Dermis microvascular lymphatic vessel endothelial cell (primary cell): Measurements from ENCODE around the gene RIMS1. TPM values are rescaled to one million over a fixed set of nuclear protein-coding genes. Genes with fewer than 3 reads are reported as not detected.

Experiments
- DNase-seq, 2 donors: peaks; one replicate each; pipeline versions ENCODE4 v3.0.0 to v3.0.0-alpha.2; 2010; ENCODE audit warnings: low read depth in 2 of 2
- total RNA-seq: library from RNA; depleted of rRNA; stranded (reverse); fragments of >200 nt; gene quantifications from 2 replicates; pipeline ENCODE4 v1.2.1, GENCODE V29; 2014

Gene RIMS1, protein sequence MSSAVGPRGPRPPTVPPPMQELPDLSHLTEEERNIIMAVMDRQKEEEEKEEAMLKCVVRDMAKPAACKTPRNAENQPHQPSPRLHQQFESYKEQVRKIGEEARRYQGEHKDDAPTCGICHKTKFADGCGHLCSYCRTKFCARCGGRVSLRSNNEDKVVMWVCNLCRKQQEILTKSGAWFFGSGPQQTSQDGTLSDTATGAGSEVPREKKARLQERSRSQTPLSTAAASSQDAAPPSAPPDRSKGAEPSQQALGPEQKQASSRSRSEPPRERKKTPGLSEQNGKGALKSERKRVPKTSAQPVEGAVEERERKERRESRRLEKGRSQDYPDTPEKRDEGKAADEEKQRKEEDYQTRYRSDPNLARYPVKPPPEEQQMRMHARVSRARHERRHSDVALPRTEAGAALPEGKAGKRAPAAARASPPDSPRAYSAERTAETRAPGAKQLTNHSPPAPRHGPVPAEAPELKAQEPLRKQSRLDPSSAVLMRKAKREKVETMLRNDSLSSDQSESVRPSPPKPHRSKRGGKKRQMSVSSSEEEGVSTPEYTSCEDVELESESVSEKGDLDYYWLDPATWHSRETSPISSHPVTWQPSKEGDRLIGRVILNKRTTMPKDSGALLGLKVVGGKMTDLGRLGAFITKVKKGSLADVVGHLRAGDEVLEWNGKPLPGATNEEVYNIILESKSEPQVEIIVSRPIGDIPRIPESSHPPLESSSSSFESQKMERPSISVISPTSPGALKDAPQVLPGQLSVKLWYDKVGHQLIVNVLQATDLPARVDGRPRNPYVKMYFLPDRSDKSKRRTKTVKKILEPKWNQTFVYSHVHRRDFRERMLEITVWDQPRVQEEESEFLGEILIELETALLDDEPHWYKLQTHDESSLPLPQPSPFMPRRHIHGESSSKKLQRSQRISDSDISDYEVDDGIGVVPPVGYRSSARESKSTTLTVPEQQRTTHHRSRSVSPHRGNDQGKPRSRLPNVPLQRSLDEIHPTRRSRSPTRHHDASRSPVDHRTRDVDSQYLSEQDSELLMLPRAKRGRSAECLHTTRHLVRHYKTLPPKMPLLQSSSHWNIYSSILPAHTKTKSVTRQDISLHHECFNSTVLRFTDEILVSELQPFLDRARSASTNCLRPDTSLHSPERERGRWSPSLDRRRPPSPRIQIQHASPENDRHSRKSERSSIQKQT (N-terminal part only)
- 21.2 and 34.4 TPM in 2 replicates for total RNA-seq

DNA sequence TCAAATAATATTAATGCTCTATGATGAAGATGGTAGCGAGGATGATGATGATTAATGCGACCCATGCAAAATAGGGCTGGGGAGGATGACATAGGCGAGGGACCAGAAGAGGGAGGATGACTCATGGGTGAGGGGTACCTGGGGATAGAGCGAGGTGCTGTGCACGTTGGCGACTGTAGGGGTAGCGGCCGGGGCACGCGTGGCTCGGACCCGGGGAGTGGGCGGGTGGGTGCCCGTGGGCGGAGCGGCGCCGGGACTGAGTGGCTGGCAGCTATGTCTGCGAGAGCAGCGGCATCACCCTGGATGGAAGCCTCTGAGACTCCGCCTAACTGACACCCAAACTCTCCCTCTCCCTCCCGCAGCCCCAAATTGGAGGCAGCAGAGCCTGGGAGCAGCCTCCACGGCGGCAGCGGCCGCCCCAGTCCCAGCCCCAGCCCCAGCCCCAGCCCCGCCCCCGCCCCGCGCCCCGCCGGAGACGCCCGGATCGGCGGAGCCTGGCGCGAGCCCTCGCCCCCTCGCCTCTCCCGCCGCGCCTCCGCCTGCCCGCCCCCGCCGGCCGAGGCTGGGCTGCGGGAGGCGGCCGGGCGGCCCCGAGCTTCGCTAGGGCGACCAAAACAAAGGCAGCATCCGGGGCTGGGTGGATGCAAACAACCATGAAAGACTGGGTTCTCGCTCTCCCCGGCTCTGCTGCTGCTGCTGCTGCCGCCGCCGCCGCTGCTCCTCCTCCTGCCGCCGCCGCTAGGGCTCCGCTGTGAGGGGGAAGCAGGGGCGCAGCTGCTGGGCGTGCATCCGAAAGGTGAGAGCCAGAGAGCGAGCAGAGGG is at the start of gene RIMS1:
Gene RIMS1 (plus strand): TSS at position 367 of the 822 bp plus-strand sequence. CDS start 474 bp downstream, outside the sequence.
- DNase-seq, result no peak

- DNase-seq, result no peak
These were observed 35.1 kb upstream of the RIMS1 start for GRCh38 chr6:71851214-71851613.

DNA sequence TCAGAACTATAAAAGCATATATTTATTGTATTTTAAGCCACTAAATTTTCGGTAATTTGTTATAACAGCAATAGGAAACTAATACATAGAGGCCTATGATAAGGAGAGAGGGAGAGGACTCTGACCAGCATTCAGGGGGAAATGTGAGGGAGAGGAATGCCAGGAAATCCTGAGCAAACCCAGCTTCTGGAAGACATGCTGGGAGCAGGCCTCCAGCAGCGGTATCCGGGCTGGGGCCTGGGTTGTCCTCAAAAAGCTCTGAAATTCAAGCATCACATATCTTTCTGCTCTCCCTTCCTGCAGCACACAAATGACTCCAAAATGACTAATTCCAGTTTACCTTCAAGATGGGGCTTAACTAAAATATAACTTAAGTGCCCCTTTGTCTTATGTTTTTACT is 33.4 kb upstream of the RIMS1 start:
- DNase-seq, result no peak

DNA sequence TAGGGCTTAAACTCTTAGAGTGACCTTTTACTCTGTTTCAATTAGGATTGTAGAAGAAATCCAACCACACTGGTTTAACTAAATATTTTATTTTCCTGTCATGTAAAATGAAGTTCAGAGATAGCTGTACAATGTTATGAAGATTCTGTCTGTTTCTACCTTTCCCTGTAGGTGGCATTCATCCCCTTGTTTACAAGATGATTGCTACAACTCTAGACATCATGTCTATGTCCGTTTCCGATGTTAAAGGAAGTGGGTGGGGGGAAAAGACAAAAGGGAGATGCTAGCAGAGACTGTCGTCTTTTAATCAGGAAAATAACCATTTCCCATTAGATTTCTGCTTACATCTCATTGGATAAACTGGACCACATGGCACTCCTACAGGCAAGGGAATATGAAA is 30.9 kb upstream of the RIMS1 start:
- peak in 1 of 2 donors; percentile 4 for DNase-seq

DNA sequence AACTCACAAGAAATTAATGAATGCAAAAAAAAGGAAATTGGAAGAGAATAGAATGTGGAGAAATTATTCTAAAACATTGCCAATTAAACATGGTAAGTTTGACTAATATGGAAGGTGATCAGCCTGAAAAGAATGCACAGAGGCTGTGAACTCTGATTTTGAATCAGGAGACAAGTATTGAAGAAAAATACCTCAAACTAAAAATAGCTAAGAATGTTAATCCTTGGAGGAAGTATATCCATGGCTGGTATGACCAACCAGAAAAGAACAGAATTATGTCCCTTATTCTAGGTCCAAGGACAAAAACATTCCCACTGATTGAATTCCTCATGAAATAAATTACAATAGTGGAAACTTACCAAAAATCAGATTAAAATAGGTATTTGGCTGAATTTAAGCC is 7.3 kb upstream of the RIMS1 start:
- DNase-seq, result no peak

DNA sequence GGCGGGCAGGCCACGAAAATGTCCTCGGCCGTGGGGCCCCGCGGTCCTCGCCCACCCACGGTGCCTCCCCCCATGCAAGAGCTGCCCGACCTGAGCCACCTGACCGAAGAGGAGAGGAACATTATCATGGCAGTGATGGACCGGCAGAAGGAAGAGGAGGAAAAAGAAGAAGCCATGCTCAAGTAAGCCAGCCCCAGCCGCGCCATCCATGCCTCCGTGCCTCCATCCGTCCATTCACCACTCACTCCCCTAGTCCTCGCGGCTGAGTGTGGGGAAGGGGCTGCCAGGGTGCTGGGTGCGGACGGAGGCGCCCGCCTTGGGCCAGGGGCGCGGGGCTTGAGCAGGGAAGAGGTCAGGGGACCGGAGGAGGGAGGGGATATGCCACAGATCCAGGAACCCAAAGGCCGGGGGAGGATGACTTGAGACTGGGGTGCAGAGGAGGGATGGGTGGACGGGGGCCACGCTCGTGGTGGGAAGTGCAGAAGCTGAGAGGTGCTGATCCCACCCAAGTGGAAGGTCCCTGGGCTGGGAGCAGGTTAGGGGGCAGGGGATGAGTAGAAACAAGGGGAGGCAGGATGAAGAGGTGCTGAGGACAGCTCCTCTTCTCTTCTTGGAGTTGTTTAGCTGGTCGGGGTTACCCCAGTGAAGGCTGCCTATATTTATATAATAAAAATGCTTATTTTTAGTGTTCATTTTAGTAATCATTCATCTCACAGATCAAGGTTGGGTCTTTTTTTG is 825 bp downstream of the RIMS1 start:
- no peak for DNase-seq

DNA sequence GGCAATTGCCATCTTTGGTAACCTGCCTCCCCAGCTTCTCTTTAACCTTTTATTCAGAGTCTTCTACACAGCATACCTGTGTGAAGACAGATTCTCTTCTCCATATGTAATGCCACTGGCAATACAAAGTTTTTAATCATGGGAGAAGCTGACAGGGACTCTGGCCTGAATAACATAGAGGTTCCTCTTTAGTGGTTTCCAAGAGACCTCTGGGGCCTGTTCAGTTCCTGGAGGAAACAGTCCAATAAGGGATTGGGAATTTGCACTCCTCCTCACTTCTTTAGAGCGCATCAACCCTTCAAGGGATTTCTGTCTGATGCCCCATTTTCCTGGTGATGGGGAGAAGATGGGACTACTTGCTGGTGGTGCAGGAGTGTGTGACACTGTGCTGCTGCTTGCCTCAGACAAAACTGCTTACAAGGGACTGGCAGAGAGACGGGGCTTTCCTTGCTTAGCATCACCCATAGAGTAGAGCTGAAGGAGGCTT is 1.4 kb downstream of the RIMS1 start:
- no peak for DNase-seq

DNA sequence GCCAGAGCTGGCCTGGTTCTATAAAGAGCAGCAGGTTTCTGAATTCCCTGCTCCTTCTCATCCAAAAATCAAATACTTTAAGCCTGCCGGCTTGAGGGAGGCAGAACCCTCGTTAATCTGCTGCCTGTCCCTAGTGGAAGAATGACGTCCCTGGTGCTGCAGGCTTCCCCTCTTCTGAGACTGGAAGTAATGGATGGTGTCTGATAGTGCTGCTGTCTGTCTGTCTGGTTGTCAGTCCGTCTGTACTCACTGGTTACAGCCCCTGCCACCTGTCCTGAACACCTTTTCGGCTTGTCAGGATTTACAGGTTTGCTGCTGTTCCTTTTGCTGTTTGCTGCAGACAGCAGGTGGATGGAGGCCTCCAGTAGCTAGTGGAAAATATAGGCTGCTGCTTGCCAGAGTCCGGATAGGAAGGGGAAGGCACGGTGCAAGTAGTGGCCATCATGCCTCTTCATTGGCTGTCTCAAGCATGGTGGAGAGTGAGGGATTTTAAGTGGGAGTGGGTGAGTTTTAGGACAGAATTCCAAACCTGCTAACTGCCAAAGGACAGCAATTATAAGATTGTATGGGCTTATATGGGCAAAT is 2.5 kb downstream of the RIMS1 start:
- DNase-seq, result no peak

GRCh38 chr6:71889366-71889765 is 3.0 kb downstream of the RIMS1 start:
- no peak for DNase-seq

DNA sequence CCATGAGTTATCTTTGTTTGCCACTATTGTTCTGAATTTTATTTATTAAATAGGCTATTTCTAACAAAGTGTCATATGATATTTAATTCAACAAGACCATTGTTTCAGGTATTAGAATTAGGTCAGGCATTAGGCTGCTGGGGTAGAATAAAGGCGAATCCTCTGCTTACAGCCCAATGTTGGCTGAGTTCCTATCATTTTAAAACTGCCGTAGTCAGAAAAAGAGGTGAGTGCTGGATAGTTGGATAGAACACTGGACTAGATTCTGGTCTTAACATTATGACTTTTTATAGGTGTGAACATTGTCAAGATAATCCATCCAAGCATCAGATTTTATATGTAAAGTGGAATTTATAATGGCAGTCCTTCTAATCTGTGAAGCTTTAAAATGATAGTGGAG is 6.3 kb downstream of the RIMS1 start:
- DNase-seq, result no peak

DNA sequence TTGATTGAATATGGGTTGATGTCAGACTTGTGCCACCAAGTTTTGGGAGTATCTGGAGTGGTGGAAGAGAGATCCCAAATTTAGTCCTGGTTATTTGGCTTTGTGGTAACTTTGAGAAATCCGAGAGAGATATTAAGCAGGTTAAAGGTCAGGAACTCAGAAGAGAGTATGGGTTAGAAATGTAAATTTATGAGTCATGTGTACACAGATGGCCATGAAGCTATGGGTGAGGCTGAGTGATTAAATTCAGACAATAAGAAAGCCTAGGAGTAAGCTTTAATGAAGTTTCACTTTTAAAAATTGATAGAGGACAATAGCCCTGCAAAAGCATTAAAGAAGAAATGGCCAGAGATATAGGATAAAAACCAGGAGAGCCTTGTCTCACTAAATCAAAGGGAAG is 14.3 kb downstream of the RIMS1 start:
- no peak for DNase-seq

- DNase-seq, result no peak
These were observed 15.9 kb downstream of the RIMS1 start for GRCh38 chr6:71902261-71902660.

GRCh38 chr6:71906813-71907212 is 20.5 kb downstream of the RIMS1 start:
- DNase-seq, result no peak

- DNase-seq, result no peak
These were observed 21.9 kb downstream of the RIMS1 start for GRCh38 chr6:71908162-71908765.

- DNase-seq, result no peak
These were observed 27.3 kb downstream of the RIMS1 start for GRCh38 chr6:71913444-71914234.

- no peak for DNase-seq
These were observed 42.7 kb downstream of the RIMS1 start for GRCh38 chr6:71929047-71929446.

GRCh38 chr6:71933881-71934280 is 47.5 kb downstream of the RIMS1 start:
- DNase-seq, result no peak

GRCh38 chr6:71965404-71965803 is 79.1 kb downstream of the RIMS1 start:
- DNase-seq, result no peak

DNA sequence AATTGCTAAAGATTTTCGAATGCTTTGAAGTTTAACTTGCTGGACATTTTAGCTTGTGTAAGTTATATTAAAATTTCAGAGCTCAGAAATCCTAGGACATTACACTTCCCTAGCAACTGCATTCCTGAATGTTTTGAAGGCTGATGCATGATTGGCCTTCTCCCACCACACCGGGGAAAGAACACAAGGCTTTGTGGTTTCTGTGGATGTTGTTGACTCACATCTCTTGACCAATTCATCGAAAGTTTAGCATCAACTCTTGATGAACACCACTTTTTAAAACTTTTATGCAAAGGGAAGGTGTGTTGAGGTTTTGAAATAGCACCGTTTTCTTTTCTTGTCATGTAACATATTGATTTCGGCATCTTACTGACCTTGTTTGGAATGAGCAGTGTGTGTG is 81.1 kb downstream of the RIMS1 start:
- no peak for DNase-seq
